Mesenteric fat pad (tissue), 1 donor: Measurements from ENCODE around the gene EIF5AL1. TPM values are rescaled to one million over a fixed set of nuclear protein-coding genes. Genes with fewer than 3 reads are reported as not detected.
"Not testable (repeated sequence)": the region's sequence is repeated elsewhere in the genome, so short reads cannot be mapped to it uniquely, and the experiment has no call there.

ENCODE experiments used
- DNase-seq: peaks from one replicate; pipeline ENCODE4 v3.0.0-alpha.2; 2020; ENCODE audit warnings: low spot score
- long read RNA-seq: library from polyadenylated mRNA; unstranded; transcript quantifications from one replicate; pipeline ENCODE4 v2.0.0, GENCODE V29; 2020
- total RNA-seq: library from RNA; stranded (reverse); fragmentation: NEBNext Ultra II Directional; extraction: Animal tissue kit (Norgen Biotek cat#: 25700); gene quantifications from one replicate; pipeline ENCODE4 v1.2.1, GENCODE V29; 2021
- donor health status: DM: yes; HTN: yes; CAD: no.

The EIF5AL1 gene
- total RNA-seq: 0.22 TPM
- long read RNA-seq: 0 reads

DNA sequence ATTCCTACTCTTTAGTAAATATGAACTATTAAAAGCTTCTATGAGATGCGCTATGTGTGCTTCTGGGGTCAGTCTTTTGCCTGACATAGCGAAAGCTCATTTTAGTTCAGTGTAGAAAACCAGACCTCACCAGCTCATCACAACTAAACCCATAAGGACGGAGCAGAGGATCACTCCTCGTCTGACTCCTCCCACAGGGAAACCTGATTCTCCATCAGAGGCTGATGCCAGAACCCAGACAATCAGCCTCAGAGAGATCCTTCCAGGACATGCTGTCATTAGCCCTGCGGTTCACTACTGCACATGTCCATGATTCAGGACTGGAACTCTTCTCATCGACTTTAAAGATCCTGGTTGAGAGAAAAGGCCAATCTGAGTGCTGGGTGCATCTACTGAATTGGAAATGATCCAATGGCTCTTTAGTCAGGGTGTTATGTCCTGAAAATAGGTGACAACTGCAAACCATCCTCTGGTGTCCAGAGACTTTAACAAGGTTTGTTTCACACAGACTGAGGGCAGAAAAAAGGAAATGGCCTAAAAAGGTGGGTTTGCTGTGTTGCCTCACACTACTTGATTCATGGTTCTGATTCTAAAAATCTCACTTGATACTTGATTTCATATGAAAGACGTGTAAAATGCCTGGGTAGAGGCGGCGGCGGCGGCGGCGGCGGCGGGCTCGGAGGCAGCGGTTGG, at the start of gene EIF5AL1:
Gene EIF5AL1 (plus strand): TSS at position 643 of the 693 bp plus-strand sequence. CDS start 117 bp downstream, outside the sequence.
- DNase-seq: not testable (repeated sequence)

DNA sequence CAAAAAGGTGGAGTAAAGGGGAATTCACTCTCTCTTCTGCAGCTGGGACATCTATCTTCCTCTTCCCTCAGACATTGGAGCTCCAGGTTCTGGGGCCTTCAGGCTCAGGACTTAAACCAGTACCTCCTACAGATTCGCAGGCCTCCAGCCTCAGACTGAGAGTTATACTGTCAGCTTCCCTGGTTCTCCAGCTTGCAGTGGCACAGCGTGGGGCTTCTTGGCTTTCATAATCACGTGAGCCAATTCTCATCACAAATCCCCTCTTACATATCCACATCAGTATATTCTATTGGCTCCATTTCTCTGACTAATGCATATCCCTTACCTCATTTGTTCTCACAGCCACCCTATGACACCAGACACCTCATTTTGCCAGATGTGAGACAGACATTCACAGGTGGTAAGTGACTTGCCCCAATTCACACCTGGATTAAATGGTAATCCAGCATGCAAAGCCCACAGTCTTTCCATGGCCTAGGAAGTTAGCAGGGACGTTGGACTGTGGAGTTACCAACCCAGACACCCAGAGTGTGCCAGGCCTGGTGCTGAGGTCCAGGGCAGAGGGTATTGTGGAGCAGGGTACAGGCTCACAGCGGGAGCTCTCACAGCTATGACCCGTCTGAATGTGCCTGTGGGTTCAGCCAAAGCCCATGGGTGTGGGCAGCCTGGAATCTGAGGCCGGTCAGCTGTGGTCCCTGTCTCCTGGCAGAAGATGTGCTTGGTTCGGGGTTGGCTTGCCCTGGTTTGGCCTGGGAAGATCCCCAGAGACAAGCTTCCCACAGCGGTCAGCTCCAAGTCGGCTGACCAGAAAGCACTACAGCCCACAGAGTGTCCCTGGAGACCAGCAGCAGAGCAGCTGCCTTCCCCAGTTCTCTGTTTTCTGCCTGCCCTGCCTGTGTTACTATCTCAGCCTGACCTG, 48.5 kb upstream of the EIF5AL1 start:
- DNase-seq: no peak

DNA sequence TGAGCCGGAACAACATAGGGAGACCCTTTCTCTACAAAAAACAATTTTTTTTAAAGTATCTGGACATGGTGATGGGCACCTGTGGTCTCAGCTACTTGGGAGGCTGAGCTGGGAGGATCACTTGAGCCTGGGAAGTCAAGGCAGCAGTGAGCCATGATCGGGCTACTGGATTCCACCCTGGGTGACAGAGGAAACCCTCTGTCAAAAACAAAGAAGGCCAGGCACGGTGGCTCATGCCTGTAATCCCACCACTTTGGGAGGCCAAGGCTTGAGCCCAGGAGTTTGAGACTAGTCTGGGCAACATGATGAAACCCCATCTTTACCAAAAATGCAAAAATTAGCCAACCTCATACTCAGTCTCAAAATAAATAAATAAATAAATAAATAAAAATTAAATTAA, 47.0 kb upstream of the EIF5AL1 start:
- DNase-seq: peak; percentile 74

DNA sequence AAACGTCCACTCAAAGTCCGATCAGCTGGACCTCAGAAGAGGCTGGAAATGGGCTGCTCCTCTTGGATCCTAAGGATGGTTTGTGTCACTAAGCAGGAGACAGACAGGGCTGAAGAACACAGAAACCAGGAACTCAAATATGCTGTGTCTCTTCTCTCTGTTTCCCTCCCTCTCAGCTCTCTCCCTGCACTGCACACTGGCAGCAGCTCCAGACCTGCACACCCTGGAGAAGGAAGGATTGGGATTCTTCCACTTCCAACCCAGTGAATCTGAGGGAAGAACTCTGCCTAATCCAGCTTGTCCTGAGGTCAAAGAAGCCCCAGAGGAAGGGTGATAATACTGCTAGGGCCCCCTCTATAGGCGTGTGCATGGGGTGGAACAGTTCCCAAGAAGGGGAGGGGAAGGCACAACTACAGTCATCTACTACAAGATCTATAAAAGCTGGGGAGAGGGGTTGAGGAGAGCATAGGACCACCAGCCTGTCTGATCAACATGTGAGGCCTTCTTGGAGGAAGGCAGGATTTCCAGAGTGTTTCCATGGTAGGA, 44.2 kb upstream of the EIF5AL1 start:
- DNase-seq: peak; percentile 41

DNA sequence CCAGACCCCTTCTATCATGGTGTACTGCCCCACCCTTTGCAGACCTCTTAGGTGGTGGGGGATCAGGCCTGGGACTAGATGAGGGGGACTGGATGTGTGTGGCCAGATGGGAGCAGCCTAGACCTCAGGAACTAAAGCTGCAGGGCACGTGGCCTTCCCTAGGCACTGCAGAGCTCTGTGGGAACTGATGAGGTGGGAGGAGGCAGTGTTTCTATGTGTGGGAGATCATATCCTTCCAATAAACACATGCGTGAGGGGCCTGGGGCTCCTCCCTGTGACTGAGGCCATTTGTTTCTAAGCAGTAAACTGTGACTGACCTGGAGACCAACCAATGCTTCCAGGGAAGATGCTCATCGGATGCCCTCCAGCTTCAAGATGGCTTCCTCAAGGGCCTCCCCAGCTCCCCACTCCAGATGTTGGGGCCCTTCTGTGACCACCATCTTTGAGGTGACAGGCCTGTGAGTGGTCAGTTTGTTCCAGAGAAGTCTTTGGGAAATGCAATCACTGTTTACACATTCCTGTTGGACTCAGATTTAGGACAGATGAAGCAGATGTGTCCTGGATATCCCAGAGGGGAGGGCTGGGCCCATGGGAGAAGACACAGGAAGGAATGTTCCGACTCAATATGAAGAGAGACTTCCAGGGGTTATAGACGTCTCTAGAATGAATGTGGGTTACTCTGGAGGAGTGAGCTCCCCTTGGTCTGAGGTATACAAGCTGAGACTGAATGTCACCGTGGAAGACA, 43.3 kb upstream of the EIF5AL1 start:
- peak; percentile 73 for DNase-seq

DNA sequence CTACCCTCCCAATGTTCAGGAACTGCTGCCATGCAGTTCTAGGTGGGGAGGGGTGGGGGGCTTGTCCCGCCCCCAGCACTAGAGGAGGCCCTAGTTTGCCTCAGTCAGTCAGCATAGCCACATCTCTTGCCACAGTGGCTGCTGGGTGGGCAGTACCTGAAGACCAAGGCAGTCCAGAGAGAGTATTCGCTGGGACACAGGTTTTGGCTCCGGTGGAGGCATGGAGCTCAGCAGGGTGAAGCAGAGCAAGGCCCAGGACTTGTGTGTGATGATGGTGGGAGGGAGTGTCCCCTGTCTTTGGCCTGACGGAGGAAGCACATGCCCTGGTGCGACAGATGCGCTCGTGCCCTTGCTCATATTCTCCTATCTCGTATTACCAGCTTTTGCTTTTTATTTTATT, 42.2 kb upstream of the EIF5AL1 start:
- peak; percentile 57 for DNase-seq

DNA sequence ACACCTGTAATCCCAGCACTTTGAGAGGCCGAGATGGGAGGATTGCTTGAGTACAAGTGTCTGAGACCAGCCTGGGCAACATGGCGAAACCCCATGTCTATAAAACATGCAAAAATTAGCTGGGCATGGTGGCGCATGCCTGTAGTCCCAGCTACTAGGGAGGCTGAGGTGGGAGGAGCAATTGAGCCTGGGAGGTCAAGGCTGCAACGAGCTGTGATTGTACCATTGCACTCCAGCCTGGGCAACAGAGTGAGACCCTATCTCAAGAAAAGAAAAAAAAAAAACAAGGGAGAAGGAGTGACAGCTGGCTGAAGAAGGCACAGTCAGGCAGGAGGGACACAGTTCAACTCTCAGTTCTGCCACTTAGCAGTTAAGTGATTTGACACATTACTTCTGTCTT, 40.6 kb upstream of the EIF5AL1 start:
- DNase-seq: no peak

DNA sequence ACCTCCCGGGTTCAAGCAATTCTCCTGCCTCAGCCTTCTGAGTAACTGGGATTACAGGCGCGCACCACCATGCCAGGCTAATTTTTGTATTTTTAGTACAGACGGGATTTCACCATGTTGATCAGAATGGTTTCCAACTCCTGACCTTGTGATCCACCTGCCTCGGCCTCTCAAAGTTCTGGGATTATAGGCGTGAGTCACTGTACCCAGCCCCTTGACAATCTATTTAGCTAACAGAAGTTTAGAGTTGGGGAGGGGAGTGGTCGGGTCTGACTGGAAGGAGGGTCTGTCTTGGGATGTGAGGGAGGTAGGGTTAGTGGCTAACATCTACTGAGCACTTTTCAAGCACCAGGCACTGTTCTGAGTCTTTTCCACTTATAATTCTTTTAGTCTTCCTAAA, 39.9 kb upstream of the EIF5AL1 start:
- peak; percentile 55 for DNase-seq

DNA sequence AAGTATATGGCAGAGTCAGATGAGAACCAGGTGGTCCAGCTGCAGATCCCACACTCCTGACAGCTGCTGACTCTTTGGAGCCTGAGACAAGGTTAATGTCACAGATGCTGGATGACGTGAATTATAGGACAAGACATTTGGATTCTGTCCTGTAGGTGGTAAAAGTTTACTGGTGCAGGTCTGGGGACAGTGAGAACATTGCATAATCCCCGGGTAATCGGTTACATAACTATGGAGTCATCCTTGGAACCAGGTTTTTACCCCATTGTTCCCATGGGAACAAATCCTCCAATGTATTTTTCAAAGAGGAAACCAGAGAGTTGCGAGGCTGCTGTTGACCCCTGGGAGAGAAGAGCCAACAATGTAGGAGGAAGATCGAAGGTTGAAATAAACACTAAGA, 39.4 kb upstream of the EIF5AL1 start:
- peak; percentile 20 for DNase-seq

DNA sequence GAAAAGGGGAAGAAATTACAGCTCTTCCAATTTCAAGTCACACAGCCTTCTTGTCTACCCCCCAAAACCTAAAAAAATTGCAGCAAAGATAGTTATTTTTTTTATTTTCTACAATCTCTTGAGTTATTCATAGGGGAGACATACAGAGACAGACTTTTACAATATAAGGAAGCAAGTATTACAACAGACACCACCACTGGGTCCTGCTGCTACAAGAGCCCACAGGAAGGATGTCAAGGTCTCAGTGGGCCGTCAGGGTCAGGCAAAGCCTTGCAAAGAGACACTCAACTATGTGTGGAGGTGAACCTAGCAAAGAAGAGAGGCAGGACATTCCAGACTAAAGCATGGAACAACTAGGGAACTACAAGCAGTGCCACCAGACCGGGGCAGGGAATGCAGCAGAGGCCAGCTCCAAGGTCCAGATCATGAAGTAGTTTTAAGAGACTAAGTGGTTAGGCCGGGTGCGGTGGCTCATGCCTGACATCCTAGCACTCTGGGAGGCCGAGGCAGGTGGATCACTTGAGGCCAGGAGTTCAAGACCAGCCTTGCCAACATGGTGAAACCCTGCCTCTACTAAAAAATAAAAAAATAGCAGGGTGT, 38.7 kb upstream of the EIF5AL1 start:
- peak; percentile 64 for DNase-seq

DNA sequence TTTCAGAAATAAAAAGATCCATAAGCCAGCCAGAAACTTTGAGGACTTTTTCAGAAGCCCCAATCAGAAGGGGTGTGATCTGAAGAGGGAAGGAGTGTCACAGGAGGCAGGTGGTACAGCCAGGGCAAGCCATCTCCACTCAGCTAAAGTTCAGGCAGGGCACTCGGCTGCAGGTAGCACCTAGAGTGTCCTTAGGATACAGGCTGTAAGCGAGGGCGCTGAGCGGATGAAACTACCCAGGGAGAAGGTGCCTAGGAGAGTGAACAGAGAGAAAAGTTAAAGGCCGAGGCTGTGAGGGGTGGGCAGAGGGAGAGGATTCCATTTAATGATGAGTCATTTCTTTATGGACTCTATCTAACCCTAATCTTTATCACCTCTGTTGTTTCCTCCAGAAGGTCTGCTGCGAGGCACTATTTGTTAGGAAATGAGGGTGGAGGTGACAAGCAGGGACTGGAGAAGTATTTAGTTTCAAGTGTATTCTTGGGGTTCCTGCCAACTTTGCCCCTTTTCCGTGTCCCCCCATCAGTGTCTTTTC, 37.1 kb upstream of the EIF5AL1 start:
- DNase-seq: peak; percentile 43

DNA sequence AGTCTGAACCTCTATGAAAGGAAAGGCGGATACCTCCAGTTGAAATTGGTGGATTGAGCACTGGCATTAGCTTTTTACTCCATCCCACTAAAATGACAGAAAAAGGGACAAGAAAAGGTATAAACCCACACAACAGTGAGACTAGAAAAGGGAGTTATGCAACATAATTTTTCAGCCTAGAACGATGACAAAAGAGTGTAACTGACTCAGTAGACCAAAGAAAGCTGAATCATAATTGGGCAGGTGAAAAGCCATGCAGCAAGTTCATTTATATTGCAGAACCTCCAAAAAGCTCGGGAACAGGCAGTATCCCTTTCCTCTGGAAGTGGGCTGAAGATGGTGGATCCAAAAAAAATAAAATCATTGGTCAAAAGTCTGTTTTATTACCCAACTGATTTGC, 36.5 kb upstream of the EIF5AL1 start:
- DNase-seq: no peak

DNA sequence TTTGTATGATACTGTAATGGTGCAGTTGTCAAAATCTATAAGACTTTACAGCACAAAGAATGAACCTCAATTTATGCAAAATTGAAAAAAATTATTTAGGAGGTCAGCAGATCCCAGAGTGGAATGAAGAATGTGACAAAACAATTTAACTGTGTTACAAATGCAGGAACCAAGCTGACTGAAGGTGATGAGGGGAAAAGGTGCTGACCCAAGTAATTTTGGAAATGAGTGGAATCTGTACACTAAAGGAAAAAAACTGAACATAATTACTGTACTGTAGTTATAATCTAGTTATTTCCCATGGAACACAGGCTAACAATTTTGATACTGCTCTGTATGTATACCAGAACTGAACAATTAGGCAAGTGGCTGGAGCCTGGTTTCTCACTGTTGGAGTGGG, 35.7 kb upstream of the EIF5AL1 start:
- DNase-seq: no peak

DNA sequence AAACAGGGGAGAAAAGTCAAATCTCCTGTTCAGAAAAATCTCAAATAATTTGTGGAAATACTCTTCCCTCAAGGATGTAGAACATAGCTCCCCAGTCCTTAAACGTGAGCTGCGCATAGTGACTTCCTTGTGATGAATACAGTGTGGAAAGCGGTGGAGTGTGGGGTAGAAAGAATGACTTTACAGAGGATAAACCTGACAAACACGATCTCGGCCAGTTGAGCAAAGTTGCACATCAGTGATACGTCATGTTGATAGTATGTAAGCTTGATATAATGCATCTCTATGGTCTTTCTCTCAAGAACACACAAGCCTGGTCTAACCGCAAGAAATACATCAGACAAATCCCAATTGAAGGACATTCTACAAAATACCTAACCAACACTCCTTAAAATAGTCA, 34.9 kb upstream of the EIF5AL1 start:
- no peak for DNase-seq

DNA sequence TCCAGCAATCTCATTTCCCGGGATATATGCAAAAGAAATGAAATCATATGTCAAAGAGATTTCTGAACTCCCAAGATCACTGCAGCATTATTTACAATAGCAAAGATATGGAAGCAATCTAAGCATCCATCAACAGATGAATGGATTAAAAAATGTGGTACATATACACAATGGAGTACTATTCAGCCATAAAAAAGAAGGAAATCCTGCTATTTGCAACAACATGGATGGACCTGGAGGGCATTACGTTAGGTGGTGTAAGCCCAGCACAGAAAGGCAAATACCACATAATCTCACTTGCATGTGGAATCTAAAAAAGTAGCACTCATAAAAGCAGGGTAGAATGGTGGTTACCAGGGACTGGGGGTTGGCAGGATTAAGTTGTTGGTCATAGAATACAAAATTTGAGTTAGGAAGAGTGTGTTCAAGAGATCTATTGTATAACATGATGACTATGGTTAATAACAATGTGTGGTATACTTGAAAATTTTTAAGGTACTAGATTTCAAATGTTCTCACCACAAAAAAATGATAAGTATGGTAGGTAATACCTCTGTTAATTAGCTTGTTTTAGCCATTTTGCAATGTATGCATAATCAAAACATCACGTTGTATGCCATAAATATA, 32.9 kb upstream of the EIF5AL1 start:
- no peak for DNase-seq

DNA sequence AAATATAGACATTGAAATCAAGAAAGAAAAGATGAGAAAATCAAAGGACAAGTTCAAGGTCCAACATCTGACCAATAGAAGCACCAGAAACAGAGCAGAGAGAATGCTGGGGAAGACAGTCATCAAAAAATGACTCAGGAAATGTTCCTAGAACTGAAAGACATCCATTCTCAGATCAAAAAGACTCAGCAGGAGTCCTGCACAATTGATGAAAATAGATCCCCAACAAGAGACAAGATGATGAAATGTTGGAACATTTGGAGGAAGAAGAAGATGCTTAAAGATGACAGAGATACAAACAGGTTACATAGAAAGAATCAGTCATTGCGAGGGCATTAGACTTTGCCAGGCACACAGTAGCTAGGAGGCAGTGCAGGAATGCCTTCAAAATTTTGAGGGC, 30.0 kb upstream of the EIF5AL1 start:
- DNase-seq: no peak

DNA sequence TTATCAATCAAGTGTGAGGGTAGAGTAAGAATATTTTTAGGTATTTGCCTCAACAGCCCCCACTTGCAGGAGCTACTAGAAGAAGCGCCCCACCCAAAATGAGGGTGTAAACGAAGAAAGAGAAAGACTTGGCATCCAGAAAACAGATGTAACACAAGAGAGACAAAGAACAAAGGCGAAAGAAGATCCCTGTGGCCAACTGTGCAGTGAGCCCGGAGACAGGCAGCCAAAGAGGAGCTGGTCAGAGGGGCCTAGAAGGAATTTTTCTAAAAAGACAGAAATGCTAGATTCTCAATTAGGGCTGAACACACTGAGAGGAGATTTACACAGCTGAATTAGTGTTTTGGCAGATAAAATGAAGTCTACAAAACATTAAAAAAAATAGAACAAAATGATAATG, 29.6 kb upstream of the EIF5AL1 start:
- no peak for DNase-seq

DNA sequence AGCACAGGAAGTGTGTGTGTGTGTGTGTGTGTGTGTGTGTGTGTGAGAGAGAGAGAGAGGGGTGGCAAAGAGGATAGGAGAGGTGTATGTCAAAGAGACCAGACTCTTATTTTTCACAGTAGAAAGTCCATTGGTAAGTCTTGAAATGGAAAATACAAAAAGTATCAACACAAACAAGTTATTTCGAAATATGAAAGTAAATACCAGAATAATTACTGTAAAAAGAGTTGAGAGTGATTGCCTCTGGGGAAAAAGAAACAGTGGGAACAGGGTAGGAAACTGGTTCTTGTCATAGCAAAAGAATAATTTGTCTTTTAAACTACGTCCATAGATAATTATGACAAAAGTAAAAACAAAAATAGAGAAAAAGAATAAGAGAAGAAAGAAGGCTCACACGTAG, 29.0 kb upstream of the EIF5AL1 start:
- DNase-seq: no peak

DNA sequence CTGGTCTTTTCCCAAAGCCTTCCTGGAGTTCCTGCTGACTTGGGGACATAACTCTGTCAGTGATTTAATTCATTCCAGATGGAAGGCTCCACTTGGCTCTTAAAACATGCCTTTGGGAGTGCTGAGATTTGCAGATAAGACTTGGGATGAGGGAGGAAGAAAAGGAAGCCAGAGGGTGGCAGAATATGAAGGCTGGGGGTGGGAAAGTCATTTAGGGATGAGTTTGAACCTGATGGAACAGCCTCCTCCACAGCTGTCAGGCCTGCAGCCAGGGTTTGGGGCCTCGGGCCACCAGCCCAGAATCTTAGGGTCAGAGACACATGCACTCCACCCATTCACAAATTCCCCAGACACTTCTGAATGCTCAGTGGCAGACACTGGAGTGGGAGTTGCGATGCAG, 28.4 kb upstream of the EIF5AL1 start:
- DNase-seq: peak; percentile 83

DNA sequence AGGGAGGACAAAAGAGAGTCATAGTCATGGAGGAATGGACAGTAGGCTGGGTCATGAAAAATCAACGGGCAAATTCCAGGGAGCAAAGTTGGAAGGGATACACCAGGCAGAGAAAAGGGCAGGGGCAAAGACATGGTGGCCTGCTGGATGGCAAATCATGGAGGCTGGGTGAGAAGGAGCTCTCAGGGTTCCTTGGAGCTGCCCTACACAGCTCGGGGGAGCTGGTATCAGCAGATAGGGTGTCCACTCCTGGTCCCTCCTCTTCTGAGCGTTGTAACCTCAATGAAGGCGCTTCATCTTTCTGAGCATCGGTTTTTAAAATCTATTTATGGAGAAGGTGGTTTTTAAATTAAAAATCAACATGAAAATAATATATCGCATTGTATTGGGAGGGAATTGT, 27.9 kb upstream of the EIF5AL1 start:
- DNase-seq: peak; percentile 49
